A673 (cell line): ENCODE measurements around the gene ANLN.

Experiments
- EZH2 ChIP-seq: fragments of 200-600 bp; sonication (generic); IDR thresholded peaks from 2 replicates; pipeline ENCODE4 v1.6.1; 2017; ENCODE audit warnings: borderline replicate concordance, low read depth, mild to moderate bottlenecking, mixed read lengths, antibody characterized with exemption, low read length; ENCODE audit not compliant: poor library complexity, severe bottlenecking
- TF ChIP-seq, protein P1 (sequence below): fragments of 300-800, 200-600 bp; sonication (generic); conservative IDR thresholded peaks from 2 replicates; pipeline ENCODE4 v1.5.1; 2017; ENCODE audit warnings: low read depth, mild to moderate bottlenecking, antibody characterized with exemption, low read length, moderate library complexity, mixed read lengths

DNA sequence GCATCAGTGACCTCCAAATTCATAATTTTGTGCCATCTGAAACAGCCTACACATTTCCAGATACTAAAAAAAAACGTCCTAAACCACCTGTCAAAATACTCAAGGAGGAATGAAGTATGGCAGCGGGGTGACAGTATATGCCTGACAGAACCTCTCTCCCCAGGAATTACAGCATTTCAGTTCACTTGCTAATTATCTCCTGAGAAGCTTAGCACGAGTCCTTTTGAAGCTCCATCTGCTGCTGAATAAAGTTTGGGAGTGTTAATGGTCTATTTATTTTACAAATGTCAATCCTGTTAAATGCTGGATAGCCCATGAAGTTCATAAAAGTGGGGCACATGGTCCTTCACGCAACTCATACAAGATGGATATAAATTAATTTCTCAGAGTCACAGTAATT is 29.4 kb upstream of the ANLN start:
- TF ChIP-seq, protein P1, sequence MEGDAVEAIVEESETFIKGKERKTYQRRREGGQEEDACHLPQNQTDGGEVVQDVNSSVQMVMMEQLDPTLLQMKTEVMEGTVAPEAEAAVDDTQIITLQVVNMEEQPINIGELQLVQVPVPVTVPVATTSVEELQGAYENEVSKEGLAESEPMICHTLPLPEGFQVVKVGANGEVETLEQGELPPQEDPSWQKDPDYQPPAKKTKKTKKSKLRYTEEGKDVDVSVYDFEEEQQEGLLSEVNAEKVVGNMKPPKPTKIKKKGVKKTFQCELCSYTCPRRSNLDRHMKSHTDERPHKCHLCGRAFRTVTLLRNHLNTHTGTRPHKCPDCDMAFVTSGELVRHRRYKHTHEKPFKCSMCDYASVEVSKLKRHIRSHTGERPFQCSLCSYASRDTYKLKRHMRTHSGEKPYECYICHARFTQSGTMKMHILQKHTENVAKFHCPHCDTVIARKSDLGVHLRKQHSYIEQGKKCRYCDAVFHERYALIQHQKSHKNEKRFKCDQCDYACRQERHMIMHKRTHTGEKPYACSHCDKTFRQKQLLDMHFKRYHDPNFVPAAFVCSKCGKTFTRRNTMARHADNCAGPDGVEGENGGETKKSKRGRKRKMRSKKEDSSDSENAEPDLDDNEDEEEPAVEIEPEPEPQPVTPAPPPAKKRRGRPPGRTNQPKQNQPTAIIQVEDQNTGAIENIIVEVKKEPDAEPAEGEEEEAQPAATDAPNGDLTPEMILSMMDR: no peak
- no peak for TF ChIP-seq EZH2
